Right atrium auricular region (tissue), 2 donors: Measurements from ENCODE around the gene MERTK. TPM values are rescaled to one million over a fixed set of nuclear protein-coding genes. Genes with fewer than 3 reads are reported as not detected.

Source experiments
- DNase-seq: peaks from one replicate; pipeline ENCODE4 v3.0.0-alpha.2; 2019; ENCODE audit warnings: low spot score
- H3K27ac ChIP-seq, 2 donors: fragments of 200-600 bp; sonication (generic); 1 replicate in 1 of 2; 2 replicates in 1 of 2; pipeline ENCODE4 v1.5.1; 2016 to 2019
- H3K27me3 ChIP-seq, 2 donors: fragments of 200-600 bp; sonication (generic); one replicate each; pipeline versions ENCODE4 v1.5.1 to v1.6.0; 2017 to 2019
- H3K36me3 ChIP-seq: fragments of 200-600 bp; sonication (generic); one replicate; pipeline ENCODE4 v1.5.1; 2016
- H3K4me1 ChIP-seq, 2 donors: fragments of 200-600 bp; sonication (generic); one replicate each; pipeline versions ENCODE4 v1.5.1 to v1.6.0; 2017 to 2019
- H3K4me3 ChIP-seq, 2 donors: fragments of 200-600 bp; sonication (generic); 1 replicate in 1 of 2; 2 replicates in 1 of 2; pipeline ENCODE4 v1.5.1; 2017 to 2019; ENCODE audit warnings: mild to moderate bottlenecking in 1 of 2, moderate library complexity in 1 of 2
- H3K9me3 ChIP-seq, 2 donors: fragments of 200-600 bp; sonication (generic); one replicate each; pipeline ENCODE4 v1.5.1; 2019
- total RNA-seq, 2 donors: library from RNA; depleted of rRNA; stranded (reverse); fragments of >200 nt; gene quantifications; one replicate each; pipeline ENCODE4 v1.1.0, GENCODE V29; 2016
- TF ChIP-seq, protein P1 (sequence below), 2 donors: fragments of 200-600 bp; sonication (generic); IDR thresholded peaks; one replicate each; pipeline ENCODE4 v1.5.1; 2019; ENCODE audit warnings: antibody characterized with exemption in 2 of 2

Gene MERTK
- total RNA-seq, 2 donors from 2014 or later = 4.9 to 13.7 TPM

DNA sequence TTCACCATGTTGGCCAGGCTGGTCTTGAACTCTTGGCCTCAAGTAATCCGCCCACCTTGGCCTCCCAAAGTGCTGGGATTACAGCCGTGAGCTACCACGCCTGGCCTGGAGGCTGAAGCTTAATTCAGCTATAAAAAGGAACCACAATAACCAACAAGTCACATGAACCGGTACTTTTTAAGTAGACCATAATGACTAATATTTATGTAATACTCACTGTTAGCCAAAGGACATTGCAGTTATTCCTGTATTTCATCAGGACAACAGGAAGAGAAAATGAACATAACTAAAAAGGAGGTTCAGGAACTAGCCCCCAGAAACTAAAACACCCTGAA, 107.6 kb downstream of the MERTK start:
- Histone ChIP-seq H3K27ac (no peak overlapping the region), H3K36me3 (peaks cover 33% of the 10 kb centered on the region)
- TF ChIP-seq, protein P1, sequence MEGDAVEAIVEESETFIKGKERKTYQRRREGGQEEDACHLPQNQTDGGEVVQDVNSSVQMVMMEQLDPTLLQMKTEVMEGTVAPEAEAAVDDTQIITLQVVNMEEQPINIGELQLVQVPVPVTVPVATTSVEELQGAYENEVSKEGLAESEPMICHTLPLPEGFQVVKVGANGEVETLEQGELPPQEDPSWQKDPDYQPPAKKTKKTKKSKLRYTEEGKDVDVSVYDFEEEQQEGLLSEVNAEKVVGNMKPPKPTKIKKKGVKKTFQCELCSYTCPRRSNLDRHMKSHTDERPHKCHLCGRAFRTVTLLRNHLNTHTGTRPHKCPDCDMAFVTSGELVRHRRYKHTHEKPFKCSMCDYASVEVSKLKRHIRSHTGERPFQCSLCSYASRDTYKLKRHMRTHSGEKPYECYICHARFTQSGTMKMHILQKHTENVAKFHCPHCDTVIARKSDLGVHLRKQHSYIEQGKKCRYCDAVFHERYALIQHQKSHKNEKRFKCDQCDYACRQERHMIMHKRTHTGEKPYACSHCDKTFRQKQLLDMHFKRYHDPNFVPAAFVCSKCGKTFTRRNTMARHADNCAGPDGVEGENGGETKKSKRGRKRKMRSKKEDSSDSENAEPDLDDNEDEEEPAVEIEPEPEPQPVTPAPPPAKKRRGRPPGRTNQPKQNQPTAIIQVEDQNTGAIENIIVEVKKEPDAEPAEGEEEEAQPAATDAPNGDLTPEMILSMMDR (IDR thresholded peaks at IDR 0.05) = no peak

GRCh38 chr2:112007493-112007892, 109.1 kb downstream of the MERTK start:
- H3K27ac ChIP-seq = no peak overlapping the region
- TF ChIP-seq, protein P1 (IDR thresholded peaks at IDR 0.05) = no peak
- H3K27me3 ChIP-seq = no peaks in the 10 kb centered on the region
- DNase-seq = no peak
- peaks cover 40% of the 10 kb centered on the region for H3K36me3 ChIP-seq
- no peak overlapping the region for H3K4me3 ChIP-seq
- no peaks in the 10 kb centered on the region for H3K9me3 ChIP-seq
- no peaks in the 10 kb centered on the region for H3K4me1 ChIP-seq

More for the DNA sequence above, 107.6 kb downstream of the MERTK start:
- H3K4me3 ChIP-seq = no peak overlapping the region
- H3K9me3 ChIP-seq = no peaks in the 10 kb centered on the region
- H3K4me1 ChIP-seq = no peaks in the 10 kb centered on the region
- no peak for DNase-seq
- H3K27me3 ChIP-seq = no peaks in the 10 kb centered on the region

GRCh38 chr2:112008910-112009485, 110.6 kb downstream of the MERTK start:
- no peaks in the 10 kb centered on the region for H3K9me3 ChIP-seq
- no peaks in the 10 kb centered on the region for H3K27me3 ChIP-seq
- no peak for DNase-seq
- no peak overlapping the region for H3K4me3 ChIP-seq
- H3K4me1 ChIP-seq = no peaks in the 10 kb centered on the region
- no peak overlapping the region for H3K27ac ChIP-seq
- TF ChIP-seq, protein P1 (IDR thresholded peaks at IDR 0.05) = no peak
- H3K36me3 ChIP-seq = peaks cover 41% of the 10 kb centered on the region

DNA sequence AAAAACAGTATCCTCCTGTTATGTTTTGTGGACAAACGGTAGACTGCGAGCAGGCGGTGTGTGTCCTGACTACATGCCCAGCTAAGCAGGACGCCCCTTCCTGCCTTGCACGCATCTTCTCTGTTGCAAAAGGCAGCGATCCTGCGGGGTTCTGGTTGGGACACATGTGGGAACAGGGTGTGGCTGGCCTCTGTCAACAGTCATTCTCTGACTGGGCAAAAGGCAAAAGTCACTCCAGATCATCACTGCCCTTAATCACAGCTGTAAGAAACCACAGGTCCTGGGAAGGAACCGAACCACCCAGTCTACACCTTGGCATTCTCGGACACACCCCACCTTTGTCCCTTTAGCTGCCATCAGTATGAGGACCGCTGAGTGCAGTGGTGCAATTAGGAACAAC, 112.3 kb downstream of the MERTK start:
- Histone ChIP-seq H3K4me3 (no peak overlapping the region), H3K27ac (no peak overlapping the region), H3K4me1 (no peaks in the 10 kb centered on the region), H3K36me3 (peaks cover 38% of the 10 kb centered on the region), H3K9me3 (no peaks in the 10 kb centered on the region), H3K27me3 (no peaks in the 10 kb centered on the region)
- TF ChIP-seq, protein P1 (IDR thresholded peaks at IDR 0.05) = no peak
- peak; percentile 78 for DNase-seq

DNA sequence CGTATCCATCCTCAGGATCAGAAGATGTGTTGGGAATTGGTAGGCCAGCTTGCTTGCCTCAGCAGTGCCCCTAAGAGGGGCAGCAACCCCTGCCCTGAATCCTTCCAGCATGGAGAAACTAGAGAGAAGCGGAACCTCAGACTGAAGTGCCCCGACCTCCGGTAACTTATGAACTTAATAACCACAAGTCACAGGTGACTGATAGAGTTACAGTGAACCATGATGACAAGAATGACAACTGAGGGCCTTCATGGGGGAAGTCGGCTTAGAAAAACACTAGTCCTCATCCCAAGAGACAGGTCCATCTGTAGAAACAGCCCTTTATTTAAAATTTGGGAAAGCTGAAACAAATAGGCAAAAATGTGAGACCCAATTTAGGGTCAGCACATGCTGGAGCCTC, 114.1 kb downstream of the MERTK start:
- H3K4me3 ChIP-seq = no peak overlapping the region
- H3K4me1 ChIP-seq = no peaks in the 10 kb centered on the region
- H3K27me3 ChIP-seq = no peaks in the 10 kb centered on the region
- H3K36me3 ChIP-seq = peaks cover 38% of the 10 kb centered on the region
- no peaks in the 10 kb centered on the region for H3K9me3 ChIP-seq
- TF ChIP-seq, protein P1 (IDR thresholded peaks at IDR 0.05) = no peak
- no peak for DNase-seq
- H3K27ac ChIP-seq = no peak overlapping the region

DNA sequence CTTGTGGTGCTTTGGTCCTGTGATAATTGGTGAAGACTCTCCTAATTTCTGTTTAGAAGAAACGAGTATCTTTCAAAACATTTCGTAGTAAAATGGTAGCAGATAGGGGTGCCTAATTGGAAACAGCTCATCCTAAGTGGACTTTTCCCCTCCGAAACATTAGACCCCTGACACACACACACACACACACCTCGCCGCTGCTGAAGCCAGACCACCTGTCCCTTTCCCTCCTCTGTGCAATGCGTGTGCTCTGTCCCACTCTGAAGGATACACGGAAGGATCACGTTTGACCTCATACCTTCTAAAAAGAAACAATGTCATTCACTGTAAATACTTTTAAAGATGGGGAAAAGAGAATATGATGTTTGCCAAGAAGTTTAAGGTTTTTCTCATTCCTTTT, 120.4 kb downstream of the MERTK start:
- no peak for DNase-seq
- Histone ChIP-seq H3K4me1 (no peaks in the 10 kb centered on the region), H3K27me3 (no peaks in the 10 kb centered on the region), H3K9me3 (no peaks in the 10 kb centered on the region), H3K27ac (no peak overlapping the region), H3K4me3 (no peak overlapping the region), H3K36me3 (peaks cover 17% of the 10 kb centered on the region)
- TF ChIP-seq, protein P1 (IDR thresholded peaks at IDR 0.05) = no peak
